ENCODE data around the gene FAM151B.
"Not testable (repeated sequence)": the region's sequence is repeated elsewhere in the genome, so short reads cannot be mapped to it uniquely, and the experiment has no call there.

Gene FAM151B

GRCh38 chr5:80504833-80505232, 16.9 kb downstream of the FAM151B start:
- no peak for DNase-seq

- no peak for DNase-seq
Measured at GRCh38 chr5:80507663-80508062, 19.8 kb downstream of the FAM151B start.

GRCh38 chr5:80508844-80509243, 20.9 kb downstream of the FAM151B start:
- DNase-seq, result no peak

- DNase-seq, result no peak
Measured at GRCh38 chr5:80509362-80509761, 21.5 kb downstream of the FAM151B start.

DNA sequence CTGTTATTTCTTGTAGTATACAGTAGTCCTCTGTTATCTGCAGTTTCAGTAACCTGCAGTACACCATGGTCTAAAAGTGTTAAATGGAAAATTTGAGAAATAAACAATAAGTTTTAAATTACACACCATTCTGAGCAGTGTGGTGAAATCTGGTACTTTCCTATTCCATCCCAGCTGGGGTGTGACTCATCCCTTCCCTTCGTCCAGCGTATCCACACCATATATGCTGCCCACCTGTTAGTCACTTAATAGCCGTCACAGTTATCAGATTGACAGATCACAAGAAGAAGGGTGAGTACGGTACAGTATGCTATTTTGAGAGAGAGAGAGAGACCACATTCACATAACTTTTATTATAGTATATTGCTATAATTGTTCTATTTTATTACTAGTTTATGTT, 28.9 kb downstream of the FAM151B start:
- peak; percentile 29 for DNase-seq

GRCh38 chr5:80540691-80541090, 52.8 kb downstream of the FAM151B start:
- no peak for DNase-seq

DNA sequence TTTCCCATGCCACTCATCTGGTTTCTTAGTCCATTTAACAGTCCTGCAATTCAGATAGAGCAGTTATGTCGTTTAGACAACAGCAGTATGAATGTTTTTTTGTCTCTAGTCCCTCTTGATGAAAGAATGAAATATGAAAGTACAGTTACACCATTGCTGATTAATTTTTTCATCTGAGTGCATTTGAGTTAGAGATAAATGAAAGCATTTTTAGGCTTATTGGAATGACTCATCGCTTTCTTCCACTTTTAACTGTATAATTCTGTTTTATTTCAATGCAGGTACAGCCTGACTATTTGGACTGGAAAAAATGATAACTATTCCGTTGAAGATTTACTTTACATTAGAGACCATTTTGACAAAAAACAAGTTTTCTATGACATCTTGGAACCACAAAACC, 53.5 kb downstream of the FAM151B start:
- DNase-seq, result no peak

GRCh38 chr5:80554646-80555045, 66.7 kb downstream of the FAM151B start:
- no peak for DNase-seq

DNA sequence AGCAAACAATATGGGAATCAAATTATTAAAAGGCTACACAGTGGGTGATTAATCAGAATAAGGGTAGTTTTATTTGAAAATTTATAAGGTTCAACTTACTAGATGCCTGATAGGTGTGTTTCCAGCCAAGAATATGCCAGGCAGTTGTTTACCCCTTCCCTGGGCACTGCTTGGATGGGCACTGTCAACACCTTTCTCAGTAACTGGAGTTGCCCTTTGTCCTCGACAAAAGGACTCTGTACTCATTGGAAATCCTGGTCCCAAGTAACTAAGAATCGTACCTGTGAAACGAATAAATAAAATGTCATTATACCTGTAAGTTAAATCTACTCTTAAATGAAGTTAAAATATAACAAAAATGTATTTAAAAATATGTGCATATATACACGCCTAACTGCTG, 67.2 kb downstream of the FAM151B start:
- DNase-seq, result no peak

- DNase-seq, result no peak
Measured at GRCh38 chr5:80559244-80559643, 71.3 kb downstream of the FAM151B start.

DNA sequence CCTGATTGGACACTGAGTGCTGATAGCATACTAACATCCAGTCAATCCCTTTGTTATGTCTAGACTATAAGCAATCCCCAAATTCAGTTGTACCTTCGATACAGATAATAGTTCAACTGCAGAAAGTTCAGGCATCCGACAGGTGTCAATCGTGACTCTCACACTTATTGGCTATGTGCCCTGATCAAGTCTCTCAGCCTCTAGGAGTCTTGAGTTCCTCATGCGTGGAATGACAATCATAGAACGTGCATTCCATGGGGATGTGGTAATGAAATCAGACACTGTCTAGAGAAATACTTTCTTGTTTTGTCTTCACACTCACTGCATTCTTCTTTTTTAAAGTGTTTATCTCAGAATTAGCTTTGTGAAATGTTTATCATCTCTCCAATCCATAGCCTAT, 77.4 kb downstream of the FAM151B start:
- no peak for DNase-seq

- DNase-seq, result no peak
Measured at GRCh38 chr5:80566711-80567259, 78.9 kb downstream of the FAM151B start.

- peak; percentile 15 for DNase-seq
Measured at GRCh38 chr5:80568251-80568650, 80.4 kb downstream of the FAM151B start.

DNA sequence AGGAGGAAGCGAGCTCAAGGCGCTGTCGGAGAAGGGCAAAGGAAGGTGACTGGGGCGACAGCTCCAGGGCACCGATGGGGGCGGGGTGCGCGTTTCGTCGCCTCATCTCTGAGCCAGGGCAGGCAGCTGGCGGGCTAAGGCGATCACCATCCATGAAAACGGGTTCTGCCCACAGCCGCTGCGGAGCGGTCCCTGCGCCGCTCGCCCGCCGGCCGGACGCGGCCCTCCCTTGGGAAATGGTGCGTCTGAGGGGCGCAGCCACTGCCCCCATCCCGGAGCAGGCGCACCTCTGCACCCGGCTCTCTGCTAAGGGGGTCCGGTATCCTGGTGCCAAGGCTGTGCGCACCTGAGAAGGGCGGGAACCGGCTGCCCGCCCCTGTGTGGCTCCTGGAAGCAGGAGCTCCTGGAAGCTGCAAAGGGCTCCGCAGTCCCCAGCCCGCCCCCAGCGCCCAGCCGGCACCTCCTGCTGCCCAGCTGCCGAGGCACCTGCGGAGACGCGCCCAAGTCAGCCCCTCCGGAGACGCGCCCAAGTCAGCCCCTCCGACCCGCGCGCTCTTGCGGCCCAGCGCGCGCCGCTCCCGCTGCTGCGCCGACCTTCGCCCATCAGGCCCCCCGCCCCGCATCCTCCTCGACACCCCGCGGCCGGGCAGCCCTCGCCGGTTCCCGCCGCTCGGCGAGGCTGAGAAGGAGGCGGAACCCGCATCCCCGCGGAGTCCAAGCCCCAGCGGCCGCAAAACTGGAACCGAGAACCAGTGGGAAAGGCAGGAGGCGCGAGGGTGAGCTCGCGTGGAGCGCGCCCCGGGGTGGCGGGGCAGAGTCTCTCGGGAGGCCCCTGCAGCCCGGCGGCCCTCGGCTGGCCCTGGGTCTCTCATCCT, 81.4 kb downstream of the FAM151B start:
- DNase-seq, result peak; percentile 60

DNA sequence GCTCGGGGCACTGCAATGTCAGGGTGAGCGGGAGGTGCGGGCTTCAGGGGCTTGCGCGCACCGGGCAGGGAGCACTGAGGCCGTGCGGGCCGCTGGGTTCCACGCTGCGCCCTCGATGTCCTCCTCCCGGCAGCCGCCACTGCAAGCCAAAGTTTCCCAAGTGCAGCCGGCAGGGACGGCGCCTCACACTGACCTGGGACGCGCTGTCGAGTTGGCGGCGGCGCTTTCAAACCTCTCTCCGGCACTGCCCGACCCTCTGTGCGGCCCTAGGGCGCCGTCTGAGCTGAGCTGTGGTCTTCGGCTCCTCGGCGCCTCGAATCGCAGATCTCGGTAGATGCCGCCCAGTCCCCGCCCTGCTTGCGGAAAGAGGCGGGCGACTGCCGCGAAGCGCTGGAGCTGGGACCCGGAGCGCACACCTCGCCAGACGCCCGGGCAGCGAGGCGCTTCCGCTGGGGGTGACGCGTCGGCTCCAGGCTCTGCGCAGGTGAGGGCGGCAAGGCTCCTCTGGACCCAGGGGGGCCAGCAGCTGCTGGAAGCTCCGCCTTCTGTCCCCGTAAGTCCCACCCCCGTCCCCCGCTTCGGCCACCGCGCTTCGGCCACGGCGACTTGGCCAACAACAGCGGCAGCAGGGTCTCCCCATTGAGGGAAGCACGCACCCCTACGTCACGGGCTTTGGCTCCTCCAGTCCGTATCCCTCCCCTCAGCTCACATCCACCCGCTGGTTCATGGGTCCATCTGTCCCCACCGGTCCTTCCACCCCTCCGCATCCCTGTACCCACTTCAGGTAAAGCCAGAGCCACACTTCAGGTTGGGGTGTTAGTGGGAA, 82.3 kb downstream of the FAM151B start, which contains the start of gene ANKRD34B:
Gene ANKRD34B (minus strand): TSS at position 320 of the 826 bp plus-strand sequence. CDS start 10,261 bp downstream, outside the sequence.
- DNase-seq, result peak; percentile 75

DNA sequence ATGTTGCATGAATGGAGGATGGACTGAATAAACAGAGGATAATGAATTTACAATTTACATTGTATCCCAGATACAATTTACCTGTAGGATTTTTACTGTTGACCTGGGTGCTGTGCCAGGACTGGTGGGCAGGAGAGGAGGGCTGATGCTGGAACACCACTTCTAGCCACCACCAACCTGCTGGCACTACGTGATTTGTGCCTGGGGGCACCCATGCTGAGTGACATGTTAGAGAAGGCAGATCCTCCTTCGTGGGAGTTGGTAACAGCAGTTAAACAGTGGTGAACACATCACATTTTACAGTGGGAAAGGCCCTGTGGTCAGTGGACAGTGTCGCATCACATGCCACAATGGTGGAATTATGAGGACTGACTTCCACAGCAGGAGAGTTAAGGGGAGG, 85.2 kb downstream of the FAM151B start:
- DNase-seq, result no peak

GRCh38 chr5:80576383-80576782, 88.5 kb downstream of the FAM151B start:
- DNase-seq, result no peak

GRCh38 chr5:80577707-80578106, 89.8 kb downstream of the FAM151B start:
- DNase-seq, result no peak

DNA sequence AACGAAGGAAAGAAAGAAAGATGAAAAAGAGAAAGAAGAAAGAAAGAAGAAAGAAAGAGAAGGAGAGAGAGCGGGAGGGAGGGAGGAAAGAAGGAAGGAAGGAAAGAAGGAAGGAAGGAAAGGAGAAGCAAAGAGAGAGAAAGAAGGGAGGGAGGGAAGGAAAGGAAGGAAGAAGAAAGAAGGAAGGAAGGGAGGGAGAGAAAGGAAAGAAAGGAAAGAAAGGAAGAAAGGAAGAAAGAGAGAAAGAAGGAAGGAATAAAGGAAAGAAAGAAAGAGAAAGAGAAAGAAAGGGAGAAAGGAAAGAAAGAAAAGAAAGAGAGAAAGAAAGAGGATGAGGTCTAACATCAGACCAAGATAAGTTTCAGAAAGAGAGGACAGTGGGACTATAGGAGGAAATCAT, 91.2 kb downstream of the FAM151B start:
- no peak for DNase-seq

- not testable (repeated sequence) for DNase-seq
Measured at GRCh38 chr5:80580291-80580690, 92.4 kb downstream of the FAM151B start.

- DNase-seq, result no peak
Measured at GRCh38 chr5:80584770-80585169, 96.9 kb downstream of the FAM151B start.

GRCh38 chr5:80588858-80589540, 101.1 kb downstream of the FAM151B start:
- no peak for DNase-seq

DNA sequence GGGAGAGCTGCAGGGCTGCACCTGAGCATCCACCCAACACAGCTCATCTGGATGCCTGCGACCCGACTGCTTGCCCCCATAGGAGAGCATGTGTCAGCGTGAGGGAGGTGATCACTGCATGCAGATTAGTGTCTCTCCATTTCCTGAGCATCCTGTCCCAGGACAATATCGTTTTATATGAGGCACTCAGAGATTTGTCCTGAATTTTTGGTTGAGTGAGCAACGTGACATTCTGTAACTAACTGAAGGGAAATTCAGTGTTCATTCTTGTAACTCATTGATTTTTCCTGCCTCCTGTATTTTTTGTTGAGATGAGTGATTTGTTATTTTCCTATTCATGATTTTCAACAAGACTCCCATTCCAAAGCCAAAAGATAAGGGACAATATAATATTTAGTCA, 102.9 kb downstream of the FAM151B start:
- no peak for DNase-seq
